ENCODE data around the gene ZMYND19. TPM values are rescaled to one million over a fixed set of nuclear protein-coding genes. Genes with fewer than 3 reads are reported as not detected.
A peak's percentile ranks its signal among the peaks of the same experiment; 100 is the strongest.

The ZMYND19 gene
- total and polyA plus RNA-seq, 12 donors: 5.2 to 33.5 (median 17.9) TPM

DNA sequence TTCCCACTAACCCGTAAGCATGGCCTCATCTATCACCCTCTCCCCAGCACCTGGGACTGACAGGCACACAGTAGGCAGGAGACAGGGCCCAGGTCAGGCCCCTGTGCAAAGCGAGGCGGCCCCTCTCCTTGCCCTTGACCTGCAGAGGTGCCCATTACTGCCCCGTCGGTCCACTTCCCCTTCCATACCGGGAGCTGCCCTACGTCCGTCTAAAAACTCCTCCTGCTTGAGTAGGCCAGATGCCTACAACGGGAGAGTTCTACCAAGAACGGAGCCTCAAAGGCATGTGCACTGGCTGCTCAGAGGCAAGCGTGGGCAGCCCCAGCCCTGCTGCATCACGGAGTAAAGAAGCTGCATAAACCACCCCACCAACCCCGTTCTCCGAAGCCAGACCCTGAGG lies 7.0 kb downstream of the ZMYND19 start:
- H3K27me3 ChIP-seq: no peaks in the 10 kb centered on the region
- peaks cover 5 to 8% of the 10 kb centered on the region in 2 donors for H3K4me1 ChIP-seq (replicated peaks in 1 of 2)
- 78 to 92% (median 84%) methylated on average over 11 to 14 of the region's 14 CpGs for WGBS, 4 donors
- TF ChIP-seq POLR2A (IDR thresholded peaks at IDR 0.05): no peak
- TF ChIP-seq, protein P1, sequence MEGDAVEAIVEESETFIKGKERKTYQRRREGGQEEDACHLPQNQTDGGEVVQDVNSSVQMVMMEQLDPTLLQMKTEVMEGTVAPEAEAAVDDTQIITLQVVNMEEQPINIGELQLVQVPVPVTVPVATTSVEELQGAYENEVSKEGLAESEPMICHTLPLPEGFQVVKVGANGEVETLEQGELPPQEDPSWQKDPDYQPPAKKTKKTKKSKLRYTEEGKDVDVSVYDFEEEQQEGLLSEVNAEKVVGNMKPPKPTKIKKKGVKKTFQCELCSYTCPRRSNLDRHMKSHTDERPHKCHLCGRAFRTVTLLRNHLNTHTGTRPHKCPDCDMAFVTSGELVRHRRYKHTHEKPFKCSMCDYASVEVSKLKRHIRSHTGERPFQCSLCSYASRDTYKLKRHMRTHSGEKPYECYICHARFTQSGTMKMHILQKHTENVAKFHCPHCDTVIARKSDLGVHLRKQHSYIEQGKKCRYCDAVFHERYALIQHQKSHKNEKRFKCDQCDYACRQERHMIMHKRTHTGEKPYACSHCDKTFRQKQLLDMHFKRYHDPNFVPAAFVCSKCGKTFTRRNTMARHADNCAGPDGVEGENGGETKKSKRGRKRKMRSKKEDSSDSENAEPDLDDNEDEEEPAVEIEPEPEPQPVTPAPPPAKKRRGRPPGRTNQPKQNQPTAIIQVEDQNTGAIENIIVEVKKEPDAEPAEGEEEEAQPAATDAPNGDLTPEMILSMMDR (IDR thresholded peaks at IDR 0.05): no peak
- H3K9me3 ChIP-seq (replicated peaks in 1 of 3): no peaks in the 10 kb centered on the region
- H3K36me3 ChIP-seq (replicated peaks in 1 of 2): peaks cover 0 to 47% of the 10 kb centered on the region in 2 donors
- no peak for DNase-seq
- H3K4me3 ChIP-seq: no peak overlapping the region
- intact Hi-C loops (cut with DNase I): no loop called here
- H3K27ac ChIP-seq: no peak overlapping the region

DNA sequence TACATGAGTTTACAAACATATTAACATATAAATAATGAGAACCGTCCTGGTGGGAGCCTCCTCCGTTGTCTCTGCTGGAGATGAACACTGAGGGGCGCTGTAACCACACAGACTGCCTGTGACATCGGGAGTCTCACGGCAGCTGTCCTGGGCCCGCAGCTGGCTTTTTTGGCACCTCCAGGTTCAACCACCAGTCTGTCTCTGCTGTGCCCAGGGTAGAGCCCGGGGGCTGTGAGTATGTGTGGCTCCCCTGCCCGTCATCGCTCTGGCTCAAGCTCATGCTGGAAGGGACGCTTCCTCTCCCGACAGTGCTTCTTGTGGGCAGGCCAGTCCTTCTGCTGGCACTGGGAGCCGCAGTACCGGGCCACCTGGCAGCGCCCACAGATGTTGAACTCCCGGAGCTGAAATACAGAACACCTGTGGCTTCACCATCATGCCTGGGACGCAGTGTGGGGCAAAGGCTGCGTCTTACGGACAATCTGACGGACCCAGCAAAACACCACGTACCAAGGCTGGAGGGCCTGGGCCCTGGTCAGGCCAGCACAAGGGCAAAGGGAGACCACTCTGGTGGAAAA lies 7.9 kb downstream of the ZMYND19 start:
- H3K27ac ChIP-seq: no peak overlapping the region
- TF ChIP-seq, protein P1 (IDR thresholded peaks at IDR 0.05): peak in 4 of 6 experiments; percentile 22 to 40 (median 28)
- TF ChIP-seq POLR2A (IDR thresholded peaks at IDR 0.05): no peak
- intact Hi-C loops (cut with DNase I): no loop called here
- H3K4me3 ChIP-seq: no peak overlapping the region
- peaks cover 0 to 40% of the 10 kb centered on the region in 2 donors for H3K36me3 ChIP-seq (replicated peaks in 1 of 2)
- peak in 3 of 7 donors; percentile 32 to 58 (median 57) for DNase-seq
- peaks cover 14 to 15% of the 10 kb centered on the region in 2 donors for H3K4me1 ChIP-seq (replicated peaks in 1 of 2)
- no peaks in the 10 kb centered on the region for H3K27me3 ChIP-seq
- no peaks in the 10 kb centered on the region for H3K9me3 ChIP-seq (replicated peaks in 1 of 3)
- 65 to 82% (median 80%) methylated on average over 10 to 20 of the region's 20 CpGs for WGBS, 4 donors

DNA sequence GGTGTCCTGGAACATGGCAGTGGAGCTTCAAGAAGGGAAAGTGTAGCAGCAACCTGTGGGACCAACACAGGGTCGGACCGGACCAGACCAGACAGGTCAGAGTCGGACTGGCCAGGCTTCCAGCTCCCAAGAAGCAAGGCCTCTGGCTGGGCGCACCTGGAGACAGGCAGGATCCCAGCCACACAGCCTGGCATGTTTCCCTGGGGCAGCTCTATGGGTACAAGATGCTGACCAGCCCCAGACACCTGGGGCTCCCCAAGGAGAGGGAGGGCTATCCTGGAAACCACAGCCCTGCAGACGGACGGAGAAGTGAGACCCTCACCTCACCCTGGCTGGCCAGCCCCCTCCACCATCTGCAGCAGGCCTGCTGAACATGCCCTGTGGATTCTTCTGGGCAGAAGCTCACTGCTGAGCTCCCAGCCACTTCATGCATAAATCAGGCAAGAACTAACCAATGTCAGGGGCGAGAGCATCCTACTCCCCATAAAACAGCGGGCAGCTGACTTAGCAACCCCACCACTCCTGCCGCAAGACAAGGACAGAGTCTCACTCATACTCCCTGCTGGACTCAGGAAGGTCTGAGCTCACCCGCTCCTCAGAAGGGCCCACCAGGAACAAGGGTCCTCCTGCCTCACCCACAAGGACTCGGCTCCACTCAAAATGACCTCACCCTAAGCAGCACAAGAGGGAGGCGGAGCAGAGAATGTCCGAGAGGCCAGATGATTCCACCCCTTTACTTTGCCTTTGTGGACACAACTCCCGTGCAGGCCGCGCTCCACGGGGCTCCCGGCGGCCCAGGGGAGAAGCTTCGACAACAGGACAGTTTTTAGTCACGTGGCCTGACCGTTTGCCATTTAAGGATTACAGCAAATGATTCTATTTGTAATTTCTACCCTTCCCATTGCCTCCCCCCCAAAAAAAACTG lies 8.7 kb downstream of the ZMYND19 start:
- H3K36me3 ChIP-seq (replicated peaks in 1 of 2): peaks cover 0 to 33% of the 10 kb centered on the region in 2 donors
- peaks cover 21 to 23% of the 10 kb centered on the region in 2 donors for H3K4me1 ChIP-seq (replicated peaks in 1 of 2)
- 85 to 92% (median 92%) methylated on average over 14 to 22 of the region's 22 CpGs for WGBS, 4 donors
- no peak for TF ChIP-seq POLR2A (IDR thresholded peaks at IDR 0.05)
- TF ChIP-seq, protein P1 (IDR thresholded peaks at IDR 0.05): no peak
- no peaks in the 10 kb centered on the region for H3K27me3 ChIP-seq
- no peak for DNase-seq
- H3K4me3 ChIP-seq: no peak overlapping the region
- no peak overlapping the region for H3K27ac ChIP-seq
- no peaks in the 10 kb centered on the region for H3K9me3 ChIP-seq (replicated peaks in 1 of 3)
- intact Hi-C loops (cut with DNase I): no loop called here

DNA sequence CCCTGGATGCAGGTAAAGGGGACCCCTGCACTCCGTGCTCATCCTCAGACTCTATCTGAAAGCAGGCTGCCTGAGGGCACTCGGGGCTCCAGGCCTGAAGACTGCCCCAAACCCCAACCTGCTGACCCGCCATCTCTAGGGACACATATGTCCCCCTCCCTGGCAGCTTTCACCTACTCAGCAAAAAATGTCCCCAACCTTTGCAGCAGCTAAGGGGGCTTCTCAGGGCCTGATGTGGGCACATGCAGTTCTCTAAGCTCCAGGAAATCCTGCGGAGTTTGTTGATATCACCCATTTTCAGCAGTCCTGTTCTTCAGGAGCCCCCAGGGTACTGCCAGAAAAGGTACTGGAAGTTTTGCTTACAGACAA lies 9.4 kb downstream of the ZMYND19 start:
- DNase-seq: no peak

More for the DNA sequence above, 9.4 kb downstream of the ZMYND19 start:
- TF ChIP-seq, protein P1 (IDR thresholded peaks at IDR 0.05): no peak
- no peak for TF ChIP-seq POLR2A (IDR thresholded peaks at IDR 0.05)
- no peaks in the 10 kb centered on the region for H3K27me3 ChIP-seq
- no peak overlapping the region for H3K27ac ChIP-seq
- no peak overlapping the region for H3K4me3 ChIP-seq
- WGBS, 4 donors: 93 to 100% (median 98%) methylated on average over 2 to 4 of the region's 4 CpGs
- no peaks in the 10 kb centered on the region for H3K9me3 ChIP-seq (replicated peaks in 1 of 3)
- H3K36me3 ChIP-seq (replicated peaks in 1 of 2): peaks cover 0 to 32% of the 10 kb centered on the region in 2 donors
- peaks cover 27 to 28% of the 10 kb centered on the region in 2 donors for H3K4me1 ChIP-seq (replicated peaks in 1 of 2)
- intact Hi-C loops (cut with DNase I): no loop called here

Data from adrenal gland (tissue), 12 donors.